Measurements from ENCODE around the gene MAEA.
"Not testable (repeated sequence)": the region's sequence is repeated elsewhere in the genome, so short reads cannot be mapped to it uniquely, and the experiment has no call there.

Gene MAEA

DNA sequence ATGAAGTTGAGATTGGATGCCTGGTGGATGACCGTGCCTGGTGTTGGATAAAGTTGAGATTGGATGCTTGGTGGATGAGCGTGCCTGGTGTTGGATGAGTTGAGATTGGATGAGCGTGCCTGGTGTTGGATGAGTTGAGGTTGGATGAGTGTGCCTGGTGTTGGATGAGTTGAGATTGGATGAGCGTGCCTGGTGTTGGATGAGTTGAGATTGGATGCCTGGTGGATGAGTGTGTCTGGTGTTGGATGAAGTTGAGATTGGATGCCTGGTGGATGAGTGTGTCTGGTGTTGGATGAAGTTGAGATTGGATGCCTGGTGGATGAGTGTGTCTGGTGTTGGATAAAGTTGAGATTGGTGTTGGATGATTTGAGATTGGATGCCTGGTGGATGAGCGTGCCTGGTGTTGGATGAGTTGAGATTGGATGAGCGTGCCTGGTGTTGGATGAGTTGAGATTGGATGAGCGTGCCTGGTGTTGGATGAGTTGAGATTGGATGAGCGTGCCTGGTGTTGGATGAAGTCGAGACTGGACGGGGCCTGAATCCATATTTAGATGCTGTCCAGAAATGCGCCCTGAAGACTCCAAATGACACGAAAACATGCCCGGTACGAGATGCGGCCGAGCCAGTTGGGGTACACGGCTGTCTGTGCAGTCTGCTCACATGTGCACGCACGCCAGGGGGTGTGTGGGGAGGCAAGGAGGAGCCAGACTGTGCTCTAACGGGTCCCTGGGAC lies 34.9 kb downstream of the MAEA start:
- DNase-seq: not testable (repeated sequence)

DNA sequence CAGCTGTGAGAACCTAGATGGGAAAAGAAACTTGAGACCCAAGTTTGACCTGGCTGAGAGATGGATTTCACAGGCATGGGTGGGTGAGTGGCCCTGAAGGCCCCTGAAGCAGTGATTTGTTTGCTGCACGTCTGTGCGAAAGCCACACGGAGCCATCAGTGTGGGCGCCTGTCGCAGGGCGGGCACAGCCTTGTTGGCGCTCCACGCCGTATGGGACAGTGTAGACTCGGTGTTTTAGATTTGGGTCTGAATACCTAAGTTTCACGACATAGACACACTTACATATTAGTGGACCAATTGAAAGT lies 35.4 kb downstream of the MAEA start:
- no peak for DNase-seq

- DNase-seq: no peak
Measured at GRCh38 chr4:1325681-1326635, 36.3 kb downstream of the MAEA start.

- no peak for DNase-seq
Measured at GRCh38 chr4:1326751-1327525, 37.2 kb downstream of the MAEA start.

DNA sequence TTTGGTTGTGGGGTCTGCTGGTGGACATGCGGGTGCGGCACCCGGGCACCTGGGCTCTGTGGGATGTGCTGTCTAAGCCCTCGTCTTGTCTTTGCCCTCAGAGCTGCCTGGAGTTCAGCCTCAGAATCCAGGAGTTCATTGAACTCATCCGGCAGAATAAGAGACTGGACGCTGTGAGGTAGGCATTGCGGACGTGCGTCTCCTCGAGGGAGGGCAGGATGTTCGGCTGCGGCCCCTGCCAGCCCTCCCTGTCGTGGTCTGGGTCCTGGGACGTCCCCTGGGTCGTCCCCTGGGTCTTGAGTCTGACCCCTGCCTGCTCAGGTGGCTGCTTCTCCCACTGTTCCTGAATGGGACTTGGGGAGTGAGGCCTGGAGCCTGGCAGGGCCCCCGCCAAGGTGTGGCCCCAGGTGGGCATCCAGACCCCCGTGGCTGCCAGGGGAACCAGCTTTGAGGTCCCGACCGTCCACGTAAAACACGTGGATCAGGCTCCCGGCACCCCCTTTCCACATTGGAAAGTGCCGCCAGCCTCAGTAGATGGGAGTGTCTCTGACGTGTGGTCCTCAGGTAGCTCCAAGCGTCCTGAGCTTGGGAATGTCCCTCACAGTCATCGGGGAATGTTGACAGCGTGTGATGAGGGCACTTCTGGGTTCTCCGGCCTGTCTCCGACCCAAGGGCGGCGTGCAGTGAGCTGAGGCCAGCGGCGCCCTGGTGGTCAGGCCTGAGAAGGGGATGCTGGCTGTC lies 38.0 kb downstream of the MAEA start:
- DNase-seq: no peak

DNA sequence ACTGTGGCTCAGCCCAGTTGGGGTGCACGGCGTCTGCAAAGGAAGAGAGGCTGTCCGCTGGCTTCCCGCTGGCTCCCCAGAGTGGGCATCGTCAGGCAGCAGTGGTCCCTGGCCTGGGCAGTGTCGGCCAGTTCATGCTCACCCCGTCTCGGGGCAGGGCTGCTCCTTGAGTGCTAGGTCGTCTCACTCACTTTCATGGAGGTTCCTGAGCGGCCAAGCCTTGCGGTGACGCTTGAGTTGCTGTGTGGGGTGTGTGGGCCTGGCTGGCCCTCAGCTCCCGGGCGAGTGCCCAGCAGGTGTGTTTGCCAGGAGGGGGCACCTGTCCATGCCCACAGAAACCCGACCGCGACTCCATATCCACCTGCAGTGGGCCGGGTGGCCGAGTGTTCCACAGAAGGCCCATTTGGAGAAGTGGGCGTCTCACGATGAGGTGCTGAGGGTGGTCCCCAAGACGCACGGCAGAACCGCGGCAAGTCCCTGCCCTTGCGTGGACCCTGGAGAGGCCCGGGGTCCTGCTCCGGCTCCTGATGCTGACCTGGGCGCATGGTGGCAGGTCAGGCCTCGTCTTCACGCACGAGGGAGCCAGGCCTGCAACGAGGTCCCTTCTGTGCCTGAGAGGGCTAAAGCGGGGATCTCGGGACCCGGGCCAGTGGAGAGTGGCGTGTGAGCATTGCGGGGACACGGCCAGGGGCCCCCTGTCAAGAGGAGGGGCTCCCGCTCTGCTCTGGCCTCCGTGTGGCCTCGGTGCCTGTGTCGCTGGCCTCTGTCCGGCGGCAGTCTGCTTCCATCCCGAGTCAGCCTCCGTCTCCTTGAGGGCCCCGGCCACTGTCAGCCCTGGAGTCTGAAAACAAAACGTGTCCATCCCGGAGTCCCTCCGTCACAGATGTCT lies 38.8 kb downstream of the MAEA start:
- DNase-seq: no peak

DNA sequence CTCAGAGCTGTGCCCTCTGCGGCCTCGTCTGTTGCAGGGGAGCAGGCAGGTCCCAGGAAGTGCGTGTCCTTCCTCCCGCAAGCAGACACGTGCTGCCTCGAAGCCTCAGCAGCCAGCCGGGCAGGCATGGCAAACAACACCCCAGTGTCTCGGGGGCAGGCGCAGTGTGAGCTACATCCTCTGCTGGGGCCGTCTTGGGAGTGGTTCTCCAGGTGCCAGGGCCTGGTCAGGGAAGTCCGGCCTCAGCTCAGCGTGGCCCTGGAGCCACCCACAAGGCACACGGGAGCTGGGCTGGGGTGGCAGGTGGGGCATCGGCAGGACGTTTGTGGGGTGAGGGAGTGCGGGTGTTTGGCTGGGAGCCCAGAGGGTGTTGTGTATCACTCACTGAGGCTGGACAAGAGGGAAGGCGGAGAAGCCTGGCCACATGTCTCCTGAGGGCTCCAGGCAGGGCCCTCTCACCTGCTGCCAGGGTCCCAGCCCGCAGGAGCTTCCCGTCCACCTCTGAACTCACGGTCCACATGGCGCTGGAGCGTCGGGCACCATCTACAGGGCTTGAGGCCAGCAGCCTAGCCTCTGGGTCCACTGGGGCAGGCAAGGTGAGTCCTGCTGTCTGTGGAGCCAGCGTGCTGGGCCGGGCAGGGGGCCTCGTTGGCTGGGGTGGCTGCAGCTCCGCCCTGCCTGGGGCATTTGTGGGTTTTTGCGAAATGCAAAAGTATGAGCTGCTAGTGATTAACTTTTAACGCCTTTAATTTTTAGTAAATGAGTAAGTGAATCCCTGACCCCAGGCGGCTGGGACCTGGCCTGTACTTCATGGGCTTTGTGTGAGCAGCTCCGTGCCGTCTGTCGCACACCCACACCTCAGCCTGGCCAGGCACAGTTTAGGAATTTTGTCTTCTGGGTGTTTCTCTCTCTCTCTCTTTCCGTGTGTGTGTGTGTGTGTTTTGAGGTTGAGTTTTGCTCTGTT lies 40.0 kb downstream of the MAEA start:
- no peak for DNase-seq

DNA sequence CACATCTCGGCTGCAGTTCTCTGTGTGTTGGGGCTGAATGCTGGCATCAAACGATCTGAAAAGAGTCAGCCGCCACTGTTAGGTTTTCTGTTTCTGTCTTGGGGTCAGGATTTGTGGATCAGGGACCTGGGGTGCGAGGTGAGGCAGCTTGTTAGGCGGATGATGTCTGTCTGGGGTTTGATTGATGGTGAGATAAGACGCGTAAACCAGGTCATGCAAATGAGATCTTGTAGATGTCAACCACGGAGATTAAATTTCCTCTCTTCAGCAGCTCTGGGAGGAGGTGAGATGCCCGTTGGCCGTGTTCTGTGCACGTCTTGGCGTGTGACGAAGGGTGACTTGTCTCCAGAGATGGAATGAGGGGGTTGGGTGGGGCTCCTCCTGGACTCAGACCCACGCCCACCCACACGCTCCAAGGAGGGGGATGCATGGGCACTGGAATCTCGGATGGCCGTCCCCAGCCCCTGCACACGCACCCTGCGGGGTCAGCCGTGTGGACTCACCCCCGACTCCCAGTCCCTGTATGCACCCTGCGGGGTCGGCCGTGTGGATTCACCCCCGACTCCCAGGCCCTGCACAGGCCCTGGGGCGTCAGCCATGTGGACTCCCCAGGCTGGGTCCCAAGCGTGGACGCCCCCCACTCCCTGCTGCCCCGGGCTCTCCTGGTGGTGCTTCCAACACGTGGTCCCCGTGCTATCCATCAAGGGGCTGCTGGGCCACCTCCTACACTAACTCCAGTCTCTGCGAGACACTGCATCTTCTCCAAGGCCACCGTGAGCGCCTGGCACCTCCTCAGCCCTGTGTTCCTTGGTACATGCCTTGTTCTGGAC lies 41.3 kb downstream of the MAEA start:
- no peak for DNase-seq

GRCh38 chr4:1331591-1332353 lies 42.1 kb downstream of the MAEA start:
- no peak for DNase-seq

DNA sequence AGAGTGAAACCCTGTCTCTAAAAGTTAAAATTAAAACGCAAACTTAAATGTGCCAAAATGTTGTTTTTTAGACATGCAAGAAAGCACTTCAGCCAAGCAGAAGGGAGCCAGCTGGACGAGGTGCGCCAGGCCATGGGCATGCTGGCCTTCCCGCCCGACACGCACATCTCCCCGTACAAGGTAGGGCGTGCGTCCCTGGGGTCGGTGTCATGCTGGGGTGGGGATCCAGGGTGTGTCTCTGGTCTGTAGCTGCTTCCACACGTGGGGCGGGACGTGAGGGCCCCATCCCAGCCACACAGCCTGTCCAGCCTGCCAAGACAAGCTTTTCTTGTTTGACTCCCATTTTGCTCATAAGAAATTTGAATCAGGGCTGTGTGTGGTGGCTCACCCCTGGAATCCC lies 43.0 kb downstream of the MAEA start:
- DNase-seq: no peak

DNA sequence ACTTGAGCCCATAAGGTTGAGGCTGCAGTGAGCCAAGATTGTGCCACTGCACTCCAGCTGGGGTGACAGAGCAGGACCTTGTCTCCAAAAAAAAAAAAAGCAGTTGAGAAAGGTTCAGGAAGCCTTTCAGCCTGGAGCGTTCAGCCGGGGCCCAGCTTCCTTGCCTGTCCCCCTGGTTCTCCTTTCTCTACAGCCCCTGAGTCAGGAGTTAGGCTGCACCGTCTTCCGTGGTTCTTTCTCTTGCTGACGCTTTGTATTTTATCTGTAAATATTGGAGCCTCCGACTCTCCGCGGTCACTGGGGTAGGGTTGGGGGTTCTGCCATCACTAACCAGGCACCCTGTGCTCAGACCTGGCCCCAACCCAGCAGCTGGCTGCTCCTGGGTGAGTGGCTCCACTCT lies 43.6 kb downstream of the MAEA start:
- DNase-seq: no peak

DNA sequence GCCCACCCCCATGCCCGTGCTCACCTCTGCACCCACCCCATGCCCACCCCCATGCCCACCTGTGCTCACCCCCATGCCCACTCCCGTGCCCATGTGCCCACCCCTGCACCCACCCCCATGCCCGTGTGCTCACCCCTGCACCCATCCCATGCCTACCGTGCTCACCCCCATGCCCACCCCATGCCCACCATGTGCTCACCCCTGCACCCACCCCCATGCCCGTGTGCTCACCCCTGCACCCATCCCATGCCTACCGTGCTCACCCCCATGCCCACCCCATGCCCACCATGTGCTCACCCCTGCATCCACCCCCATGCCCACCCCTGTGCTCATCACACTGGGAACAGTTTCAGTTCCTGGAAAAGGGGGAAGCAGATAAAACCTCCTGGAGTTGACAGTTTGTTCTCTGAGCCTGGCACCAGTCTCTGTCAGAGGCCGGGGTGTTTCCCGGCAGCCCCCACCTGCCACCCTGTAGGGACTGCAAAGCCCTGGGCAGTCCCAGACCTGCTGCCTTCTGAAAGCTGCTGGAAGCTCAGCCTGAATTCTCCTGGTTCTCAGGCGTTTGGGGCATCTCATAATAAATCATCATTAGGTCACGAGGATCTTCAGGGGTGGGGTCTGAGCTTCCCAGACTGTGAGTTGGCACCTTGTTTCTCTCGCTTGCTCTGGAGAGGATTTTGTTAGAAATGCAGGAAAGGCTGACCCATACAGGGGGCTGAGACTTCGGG lies 44.3 kb downstream of the MAEA start:
- not testable (repeated sequence) for DNase-seq

GRCh38 chr4:1334579-1334895 lies 44.8 kb downstream of the MAEA start:
- no peak for DNase-seq

- not testable (repeated sequence) for DNase-seq
Measured at GRCh38 chr4:1335193-1335883, 45.6 kb downstream of the MAEA start.

DNA sequence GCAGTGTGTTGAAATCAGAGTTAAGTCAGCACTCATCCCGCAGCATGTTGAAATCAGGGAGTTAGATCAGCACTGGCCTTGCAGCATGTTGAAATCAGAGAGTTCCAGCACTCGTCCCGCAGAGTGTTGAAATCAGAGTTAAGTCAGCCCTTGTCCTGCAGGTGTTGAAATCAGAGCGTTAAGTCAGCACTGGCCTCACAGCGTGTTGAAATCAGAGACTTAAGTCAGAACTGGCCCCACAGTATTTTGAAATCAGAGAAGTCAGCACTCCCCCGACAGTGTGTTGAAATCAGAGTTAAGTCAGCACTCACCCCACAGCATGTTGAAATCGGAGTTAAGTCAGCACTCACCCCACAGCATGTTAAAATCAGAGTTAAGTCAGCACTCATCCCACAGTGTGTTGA lies 46.4 kb downstream of the MAEA start:
- peak; percentile 10 to 47 for DNase-seq

DNA sequence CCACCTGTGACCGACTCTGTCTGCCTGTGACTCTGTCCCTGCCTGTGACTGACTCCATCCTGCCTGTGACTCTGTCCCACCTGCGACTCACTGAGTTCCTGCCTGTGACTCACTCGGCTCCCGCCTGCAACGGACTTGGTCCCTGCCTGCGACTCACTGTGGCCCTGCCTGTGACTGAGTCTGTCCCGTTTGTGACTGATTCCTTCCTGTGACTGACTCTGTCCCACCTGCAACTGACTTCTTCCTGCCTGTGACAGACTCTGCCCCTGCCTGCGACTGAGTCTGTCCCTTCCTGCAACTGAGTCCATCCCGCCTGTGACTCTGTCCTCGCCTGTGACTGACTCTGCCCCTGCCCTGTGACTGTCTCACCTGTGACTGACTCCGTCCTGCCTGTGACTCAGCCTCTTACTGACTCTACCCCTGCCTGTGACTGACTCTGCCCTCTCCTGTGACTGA lies 47.7 kb downstream of the MAEA start:
- peak in 1 of 2 experiments; percentile 4 for DNase-seq
